GM13977 (cell line): ENCODE data around the gene GMPR2.
A peak's percentile ranks its signal among the peaks of the same experiment; 100 is the strongest.
"Not testable (repeated sequence)": the region's sequence is repeated elsewhere in the genome, so short reads cannot be mapped to it uniquely, and the experiment has no call there.

Experiments used
- DNase-seq: peaks from one replicate; pipeline ENCODE4 v3.0.0; 2012; ENCODE audit warnings: low spot score
- in situ Hi-C: fragments of 300-500 bp; cut with MboI; formaldehyde crosslinking; loops from one replicate; pipeline ENCODE4 v1.12.0; 2022; ENCODE audit warnings: low sequenced_read_pairs, low pct_unique_long_range_greater_than_20kb, mixed read lengths, inconsistent platforms; ENCODE audit not compliant: unreplicated experiment
- TF ChIP-seq, protein P1 (sequence below): IDR thresholded peaks from 2 replicates; pipeline ENCODE4 v1.5.1; 2012; ENCODE audit warnings: mild to moderate bottlenecking, control low read depth; ENCODE audit not compliant: insufficient read depth; ENCODE audit errors: extremely low read depth, missing control alignments

GMPR2 gene

DNA sequence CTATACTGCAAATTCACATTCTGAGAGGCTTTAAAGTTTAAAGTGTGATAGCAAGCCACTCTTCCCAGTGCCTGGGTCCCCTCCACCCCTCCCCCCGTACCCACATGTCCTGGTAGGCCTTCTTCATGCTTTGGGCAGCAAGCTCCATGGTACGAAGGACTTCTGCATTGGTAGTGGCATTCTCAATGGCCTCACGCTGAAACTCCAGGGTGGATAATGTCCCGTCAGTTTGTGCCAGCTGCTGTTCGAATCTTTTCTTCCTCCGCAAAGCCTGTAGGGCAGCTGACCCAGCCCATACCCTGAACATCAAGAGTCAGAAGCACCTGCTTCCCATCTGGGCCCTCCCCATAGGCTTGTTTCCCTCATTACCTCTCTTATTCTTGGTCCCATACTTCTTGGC lies 21.4 kb upstream of the GMPR2 start:
- no peak for DNase-seq
- TF ChIP-seq, protein P1, sequence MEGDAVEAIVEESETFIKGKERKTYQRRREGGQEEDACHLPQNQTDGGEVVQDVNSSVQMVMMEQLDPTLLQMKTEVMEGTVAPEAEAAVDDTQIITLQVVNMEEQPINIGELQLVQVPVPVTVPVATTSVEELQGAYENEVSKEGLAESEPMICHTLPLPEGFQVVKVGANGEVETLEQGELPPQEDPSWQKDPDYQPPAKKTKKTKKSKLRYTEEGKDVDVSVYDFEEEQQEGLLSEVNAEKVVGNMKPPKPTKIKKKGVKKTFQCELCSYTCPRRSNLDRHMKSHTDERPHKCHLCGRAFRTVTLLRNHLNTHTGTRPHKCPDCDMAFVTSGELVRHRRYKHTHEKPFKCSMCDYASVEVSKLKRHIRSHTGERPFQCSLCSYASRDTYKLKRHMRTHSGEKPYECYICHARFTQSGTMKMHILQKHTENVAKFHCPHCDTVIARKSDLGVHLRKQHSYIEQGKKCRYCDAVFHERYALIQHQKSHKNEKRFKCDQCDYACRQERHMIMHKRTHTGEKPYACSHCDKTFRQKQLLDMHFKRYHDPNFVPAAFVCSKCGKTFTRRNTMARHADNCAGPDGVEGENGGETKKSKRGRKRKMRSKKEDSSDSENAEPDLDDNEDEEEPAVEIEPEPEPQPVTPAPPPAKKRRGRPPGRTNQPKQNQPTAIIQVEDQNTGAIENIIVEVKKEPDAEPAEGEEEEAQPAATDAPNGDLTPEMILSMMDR: no peak
- in situ Hi-C loops: no loop called here

DNA sequence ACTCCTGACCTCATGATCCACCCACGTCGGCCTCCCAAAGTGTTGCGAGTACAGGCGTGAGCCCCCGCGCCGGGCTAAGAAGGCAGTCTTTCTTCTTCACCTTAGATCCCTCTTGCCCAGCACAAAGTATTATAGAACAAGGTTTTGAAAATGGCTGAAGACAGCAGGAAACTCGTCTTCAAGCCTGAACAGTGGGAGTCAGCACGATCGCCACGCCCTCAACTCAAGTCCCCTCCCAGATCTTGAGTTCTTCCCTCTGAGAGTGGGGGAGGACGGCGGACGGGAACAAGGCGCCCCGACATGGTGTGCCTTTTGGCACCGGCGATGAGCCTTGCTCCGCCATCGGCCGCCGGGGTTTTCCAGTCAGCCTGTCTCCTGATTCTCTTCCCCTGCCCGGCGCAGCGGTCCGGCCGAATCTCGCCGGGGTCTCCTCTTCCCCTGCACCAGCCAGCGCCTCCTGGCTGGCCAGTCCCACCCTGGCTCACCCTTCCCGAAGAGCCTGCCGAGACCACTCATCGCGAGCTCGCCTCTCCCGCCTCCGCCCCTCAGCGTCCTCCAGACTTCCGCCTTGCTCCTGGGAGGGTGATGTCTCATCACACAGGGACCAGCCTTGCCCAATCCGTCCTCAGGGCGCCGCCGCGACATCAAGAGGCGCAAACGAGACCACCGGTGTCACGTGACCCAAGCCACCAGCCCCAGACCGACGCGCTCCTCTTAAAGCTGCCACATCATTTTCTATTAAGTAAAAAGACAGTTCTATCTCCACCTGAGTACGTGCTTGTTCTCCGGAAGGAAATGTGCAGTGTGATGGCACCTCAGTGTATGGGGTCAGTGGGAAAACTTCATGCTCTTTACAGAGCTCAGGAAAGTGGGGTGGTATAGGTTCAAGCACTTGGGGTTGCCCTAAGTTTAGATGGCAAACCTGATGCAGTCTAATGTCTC lies 19.5 kb upstream of the GMPR2 start, which contains the start of gene CHMP4A:
Gene CHMP4A (minus strand): TSS at position 565 of the 942 bp plus-strand sequence. CDS start 49 bp downstream, at position 516.
- in situ Hi-C loops: no loop called here
- TF ChIP-seq, protein P1: no peak
- DNase-seq: peak; percentile 95

DNA sequence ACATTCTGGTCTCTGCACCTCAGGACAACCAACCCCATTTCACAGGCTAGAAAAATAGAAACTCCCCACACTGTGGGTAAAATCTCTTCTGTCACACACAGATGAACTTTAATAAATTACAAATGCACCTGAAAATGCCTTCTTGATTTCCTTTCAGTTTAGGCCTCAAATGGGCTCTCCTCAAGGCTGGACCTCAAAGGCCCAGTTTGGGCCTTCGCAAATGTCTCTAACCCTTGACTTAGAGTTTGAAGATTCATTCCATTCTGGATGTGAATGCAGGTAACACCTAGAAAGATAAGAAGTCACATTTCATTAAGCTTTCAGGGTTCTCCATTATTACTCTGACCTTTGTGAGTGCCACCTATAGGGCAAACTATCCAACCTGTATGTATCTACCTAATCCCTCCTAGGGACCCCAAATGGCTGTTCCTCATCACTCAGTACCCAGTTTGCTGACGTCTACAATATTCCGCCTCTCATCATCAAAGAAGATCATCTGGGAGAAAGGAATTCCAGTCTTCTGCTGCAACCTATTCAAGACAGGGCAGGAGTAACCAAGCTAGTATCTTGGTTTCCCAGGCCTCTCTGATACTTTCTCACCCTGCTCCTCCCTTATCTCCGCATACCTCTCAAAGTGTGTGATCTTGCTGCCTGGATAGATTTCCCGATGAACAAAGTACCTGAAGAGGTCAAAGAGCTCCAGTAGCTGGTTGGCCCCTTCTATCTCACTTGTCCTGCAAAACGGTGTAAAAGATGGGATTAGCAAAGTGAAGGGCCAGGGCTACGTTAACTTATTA lies 18.7 kb upstream of the GMPR2 start:
- in situ Hi-C loops: no loop called here
- TF ChIP-seq, protein P1: no peak
- DNase-seq: no peak

DNA sequence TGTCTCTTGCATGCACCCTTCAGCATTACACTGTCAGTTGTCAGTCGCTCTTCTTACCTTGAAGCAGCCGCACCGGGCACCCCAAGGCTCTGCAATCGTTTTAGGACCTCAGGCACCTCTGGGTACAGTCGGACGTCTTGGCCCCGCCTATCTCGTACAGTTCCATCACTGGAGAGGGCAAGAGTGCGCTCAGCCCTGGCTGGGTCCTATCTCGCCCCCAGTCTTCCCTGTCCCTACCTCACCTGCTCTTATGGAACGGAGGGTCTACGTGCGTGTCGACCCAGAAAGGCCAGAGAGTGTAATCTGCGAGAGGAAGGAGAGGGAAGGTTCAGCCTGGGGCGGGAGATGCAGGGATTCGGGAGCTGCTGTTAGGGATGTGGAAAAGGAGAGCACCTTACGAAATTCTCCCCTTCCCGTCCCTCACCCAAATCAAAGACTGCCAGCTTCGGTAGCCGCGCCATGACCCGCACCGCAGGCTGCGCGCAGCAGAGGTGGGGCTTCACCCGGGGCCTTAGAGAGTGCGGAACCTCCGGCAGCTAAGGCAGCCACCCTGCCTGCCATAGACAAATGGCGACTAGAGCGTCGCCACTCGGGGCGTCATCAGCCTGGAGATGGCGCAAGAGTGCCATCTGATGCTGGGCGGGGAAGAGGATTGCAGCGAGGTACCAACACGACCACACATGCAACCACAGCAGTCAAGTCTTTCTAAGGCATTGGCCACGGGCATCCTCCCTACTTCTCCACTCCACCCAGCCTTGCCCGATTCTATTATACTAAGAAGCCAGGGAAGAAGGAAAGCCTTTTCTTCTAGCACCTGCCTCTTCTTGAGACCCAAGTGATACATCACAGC lies 17.0 kb upstream of the GMPR2 start, which contains the start of gene MDP1:
Gene MDP1 (minus strand): TSS at position 572 of the 850 bp plus-strand sequence. CDS start 111 bp downstream, at position 461.
- TF ChIP-seq, protein P1: peak; percentile 92
- in situ Hi-C loops: no loop called here
- DNase-seq: peak; percentile 88

DNA sequence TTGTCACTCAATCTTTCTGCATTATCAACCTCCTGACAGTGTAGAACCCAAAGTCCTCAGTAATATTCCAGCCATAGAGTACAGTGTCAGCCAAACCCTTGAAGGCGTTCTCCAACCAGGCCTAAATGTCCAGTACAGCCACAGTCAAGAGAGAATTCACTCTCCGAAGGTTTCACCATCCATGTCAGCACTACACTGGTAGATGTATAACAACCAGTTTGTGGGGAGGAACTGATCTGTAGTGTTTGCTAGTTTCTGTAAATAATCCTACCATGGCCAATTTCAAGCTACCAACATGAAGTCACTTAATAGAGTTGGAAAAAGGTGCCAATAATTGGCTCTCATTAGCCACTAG lies 16.4 kb upstream of the GMPR2 start:
- in situ Hi-C loops: no loop called here
- no peak for DNase-seq
- TF ChIP-seq, protein P1: no peak

DNA sequence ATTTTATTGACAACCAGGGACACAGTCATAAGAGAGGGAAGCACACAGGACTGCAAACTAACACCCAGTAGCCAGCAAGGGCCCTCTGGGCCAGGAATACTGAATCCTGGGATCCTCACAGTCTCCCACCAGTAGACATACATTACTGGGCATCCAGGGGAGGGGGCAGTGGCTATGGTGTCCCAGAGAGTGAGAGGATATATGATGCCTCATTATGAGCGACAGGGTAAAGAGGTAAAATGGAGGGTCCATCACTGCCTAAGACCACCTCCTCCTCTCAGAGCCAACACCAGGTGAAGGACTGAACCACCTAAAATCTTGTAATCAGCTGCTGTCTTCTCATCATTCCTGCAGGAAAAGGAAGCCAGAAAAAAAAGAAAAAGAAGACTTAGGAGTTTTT lies 15.9 kb upstream of the GMPR2 start:
- DNase-seq, in situ Hi-C loops: not testable (repeated sequence)
